Liver (tissue), 9 donors: Measurements from ENCODE around the gene FKRP. TPM values are rescaled to one million over a fixed set of nuclear protein-coding genes. Genes with fewer than 3 reads are reported as not detected.

Source experiments
- DNase-seq: peaks from one replicate; pipeline ENCODE4 v3.0.0-alpha.2; 2017; ENCODE audit warnings: low spot score
- H3K27ac ChIP-seq, 2 donors: one replicate each; pipeline ENCODE4 v1.7.0; 2013; ENCODE audit warnings: inconsistent platforms in 2 of 2, low read length in 2 of 2, control low read depth in 1 of 2, low read depth in 1 of 2, mild to moderate bottlenecking in 1 of 2
- H3K27me3 ChIP-seq, 4 donors: one replicate each; pipeline versions ENCODE4 v1.6.1 to v1.7.0; 2013; ENCODE audit warnings: low read length in 3 of 4, inconsistent platforms in 1 of 4, mild to moderate bottlenecking in 1 of 4, moderate library complexity in 1 of 4; ENCODE audit not compliant: control insufficient read depth in 4 of 4, insufficient read depth in 4 of 4
- H3K36me3 ChIP-seq, 4 donors: one replicate each; pipeline versions ENCODE4 v1.6.1 to v1.7.0; 2013; ENCODE audit warnings: low read length in 3 of 4, mild to moderate bottlenecking in 3 of 4, low read depth in 1 of 4, moderate library complexity in 1 of 4; ENCODE audit not compliant: control insufficient read depth in 4 of 4, insufficient read depth in 3 of 4
- H3K4me1 ChIP-seq, 4 donors: one replicate each; pipeline versions ENCODE4 v1.6.1 to v1.7.0; 2013; ENCODE audit warnings: low read length in 3 of 4, mild to moderate bottlenecking in 3 of 4, moderate library complexity in 1 of 4; ENCODE audit not compliant: control insufficient read depth in 4 of 4, insufficient read depth in 4 of 4
- H3K4me3 ChIP-seq, 3 donors: one replicate each; pipeline versions ENCODE4 v1.6.1 to v1.7.0; 2013; ENCODE audit warnings: low read length in 3 of 3, control low read depth in 1 of 3, low read depth in 1 of 3, mild to moderate bottlenecking in 1 of 3
- H3K9ac ChIP-seq, 2 donors: one replicate each; pipeline ENCODE4 v1.7.0; 2013; ENCODE audit warnings: low read length in 2 of 2, mild to moderate bottlenecking in 2 of 2, moderate library complexity in 2 of 2, control low read depth in 1 of 2, low read depth in 1 of 2
- H3K9me3 ChIP-seq, 4 donors: one replicate each; pipeline versions ENCODE4 v1.6.1 to v1.7.0; 2013; ENCODE audit warnings: low read length in 3 of 4; ENCODE audit not compliant: control insufficient read depth in 4 of 4
- EGR1 ChIP-seq, 2 donors: IDR thresholded peaks; 2 replicates each; pipeline ENCODE4 v1.6.1; 2016 to 2018; ENCODE audit warnings: antibody characterized with exemption in 2 of 2, low read depth in 2 of 2
- FOXA1 ChIP-seq: IDR thresholded peaks from 2 replicates; pipeline ENCODE4 v1.6.1; 2016; ENCODE audit warnings: antibody characterized with exemption
- FOXA2 ChIP-seq: IDR thresholded peaks from 2 replicates; pipeline ENCODE4 v1.6.1; 2016; ENCODE audit warnings: antibody characterized with exemption
- GABPA ChIP-seq, 2 donors: IDR thresholded peaks in 1 of 2; conservative IDR thresholded peaks in 1 of 2; 2 replicates each; pipeline ENCODE4 v1.6.1; 2016; ENCODE audit warnings: antibody characterized with exemption in 2 of 2, mild to moderate bottlenecking in 1 of 2, moderate library complexity in 1 of 2
- HNF4A ChIP-seq, 2 donors: conservative IDR thresholded peaks; 2 replicates each; pipeline ENCODE4 v1.6.1; 2016; ENCODE audit warnings: antibody characterized with exemption in 2 of 2, mild to moderate bottlenecking in 2 of 2
- HNF4G ChIP-seq: IDR thresholded peaks from 2 replicates; pipeline ENCODE4 v1.6.1; 2016; ENCODE audit warnings: antibody characterized with exemption
- JUND ChIP-seq, 2 donors: IDR thresholded peaks; 2 replicates each; pipeline ENCODE4 v1.6.1; 2016; ENCODE audit warnings: antibody characterized with exemption in 2 of 2
- NR2F2 ChIP-seq: IDR thresholded peaks from 2 replicates; pipeline ENCODE4 v1.6.1; 2016; ENCODE audit warnings: antibody characterized with exemption
- RAD21 ChIP-seq, 2 donors: IDR thresholded peaks; 2 replicates each; pipeline ENCODE4 v1.6.1; 2016; ENCODE audit warnings: antibody characterized with exemption in 2 of 2, mild to moderate bottlenecking in 2 of 2
- RXRA ChIP-seq, 2 donors: IDR thresholded peaks; 2 replicates each; pipeline ENCODE4 v1.6.1; 2017 to 2018; ENCODE audit warnings: antibody characterized with exemption in 2 of 2, mild to moderate bottlenecking in 1 of 2
- SP1 ChIP-seq: IDR thresholded peaks from 2 replicates; pipeline ENCODE4 v1.6.1; 2018; ENCODE audit warnings: antibody characterized with exemption, mild to moderate bottlenecking
- TAF1 ChIP-seq: conservative IDR thresholded peaks from 2 replicates; pipeline ENCODE4 v1.6.1; 2016; ENCODE audit warnings: antibody characterized with exemption, mild to moderate bottlenecking
- YY1 ChIP-seq: IDR thresholded peaks from 2 replicates; pipeline ENCODE4 v1.6.1; 2016; ENCODE audit warnings: antibody characterized with exemption, mild to moderate bottlenecking
- WGBS: extraction: QIAGEN DNeasy Blood & Tissue Kit; methylation state at CpG from one replicate; pipeline ENCODE4 v1.1.7; 2013; 5-methylcytosine and 5-hydroxymethylcytosine counted together
- polyA plus RNA-seq, 2 donors: library from polyadenylated mRNA; stranded (reverse) in 1 of 2; unstranded in 1 of 2; fragments of 200-250 nt in 1 of 2; fragments of >200 nt in 1 of 2; fragmentation: Nextera tagmentation in 1 of 2; extraction: Ambion mirVana in 1 of 2; gene quantifications; one replicate each; pipeline versions ENCODE4 v1.2.1 to v1.2.3, GENCODE V29; 2013 to 2015
- total RNA-seq, 2 donors: library from RNA; depleted of rRNA; stranded (reverse); fragments of >200 nt; gene quantifications; one replicate each; pipeline ENCODE4 v1.2.3, GENCODE V29; 2014
- TF ChIP-seq, protein P1 (sequence below): IDR thresholded peaks from 2 replicates; pipeline ENCODE4 v1.6.1; 2016; ENCODE audit warnings: antibody characterized with exemption
- TF ChIP-seq, protein P2 (sequence below): IDR thresholded peaks from 2 replicates; pipeline ENCODE4 v1.6.1; 2016; ENCODE audit warnings: antibody characterized with exemption, mild to moderate bottlenecking
- TF ChIP-seq, protein P3 (sequence below): IDR thresholded peaks from 2 replicates; pipeline ENCODE4 v1.6.1; 2016; ENCODE audit warnings: antibody characterized with exemption
- TF ChIP-seq, protein P4 (sequence below): IDR thresholded peaks from 2 replicates; pipeline ENCODE4 v1.6.1; 2016; ENCODE audit warnings: antibody characterized with exemption
- TF ChIP-seq, protein P5 (sequence below): fragments of 150-350 bp; IDR thresholded peaks from 2 replicates; pipeline ENCODE4 v1.5.1; 2017; ENCODE audit warnings: improper control_type of control experiment, low read depth, low read length; ENCODE audit not compliant: missing input control
- donor health status: healthy.
- donor health status: healthy.
- donor health status: healthy.
- donor health status: healthy.
- donor health status: healthy.

The FKRP gene
- total and polyA plus RNA-seq, 4 donors: 2.5 to 11.1 (median 8.1) TPM

DNA sequence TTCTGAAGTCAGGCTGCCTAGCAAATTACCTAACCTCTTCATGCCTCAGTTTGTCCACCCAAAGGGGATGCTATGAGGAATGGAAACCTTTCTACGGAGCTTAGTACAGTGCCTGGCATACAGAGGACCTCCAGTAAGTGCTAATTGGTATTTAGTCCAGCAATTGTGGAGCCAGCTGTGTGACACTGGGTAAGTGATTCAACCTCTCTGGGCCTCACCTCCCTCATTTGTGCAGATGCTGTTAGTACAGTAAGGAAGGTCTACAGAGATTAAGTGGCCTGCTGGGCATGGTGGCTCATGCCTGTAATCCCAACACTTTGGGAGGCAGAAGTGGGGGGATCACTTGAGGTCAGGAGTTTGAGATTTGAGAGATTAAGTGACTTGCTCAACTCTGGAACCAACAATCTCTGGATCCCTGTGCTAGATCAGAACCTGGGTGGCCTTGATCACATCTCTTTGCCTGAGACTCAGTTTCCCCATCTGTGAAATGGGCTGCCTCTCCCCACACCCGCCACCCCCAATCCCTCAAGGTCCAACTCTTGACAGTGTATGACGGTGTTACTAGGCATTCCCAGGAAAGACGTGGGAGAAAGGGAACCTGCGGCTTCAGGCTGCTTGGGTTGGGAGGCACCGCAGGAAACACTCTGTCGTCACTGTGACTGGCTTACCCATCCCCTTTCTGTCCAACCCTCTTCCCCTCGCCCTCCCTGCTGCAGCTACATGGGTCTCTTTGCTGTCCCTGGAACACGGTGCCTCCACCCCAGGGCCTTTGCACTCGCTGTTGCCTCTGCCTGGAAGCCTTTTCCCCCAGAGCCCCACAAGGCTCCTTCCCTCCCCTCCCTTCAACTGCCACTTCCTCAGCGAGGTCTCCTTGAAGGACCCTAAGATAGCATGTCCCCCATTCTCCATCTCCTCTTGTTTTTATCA is 47.2 kb upstream of the FKRP start:
- no peak for DNase-seq
- Histone ChIP-seq H3K27ac (no peak overlapping the region), H3K4me3 (no peak overlapping the region), H3K27me3 (no peaks in the 10 kb centered on the region), H3K9ac (no peak overlapping the region), H3K36me3 (peaks cover 9 to 76% (median 41%) of the 10 kb centered on the region in 4 donors), H3K9me3 (no peaks in the 10 kb centered on the region), H3K4me1 (no peaks in the 10 kb centered on the region)
- TF ChIP-seq FOXA1: no peak
- TF ChIP-seq TAF1: no peak
- no peak for TF ChIP-seq RXRA (IDR thresholded peaks at IDR 0.05)
- TF ChIP-seq RAD21 (IDR thresholded peaks at IDR 0.05): no peak
- no peak for TF ChIP-seq JUND (IDR thresholded peaks at IDR 0.05)
- TF ChIP-seq, protein P1, sequence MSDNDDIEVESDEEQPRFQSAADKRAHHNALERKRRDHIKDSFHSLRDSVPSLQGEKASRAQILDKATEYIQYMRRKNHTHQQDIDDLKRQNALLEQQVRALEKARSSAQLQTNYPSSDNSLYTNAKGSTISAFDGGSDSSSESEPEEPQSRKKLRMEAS: no peak
- TF ChIP-seq GABPA (IDR thresholded peaks at IDR 0.05 in 1 of 2, conservative IDR thresholded peaks at IDR 0.05 in 1 of 2): no peak
- TF ChIP-seq, protein P2, sequence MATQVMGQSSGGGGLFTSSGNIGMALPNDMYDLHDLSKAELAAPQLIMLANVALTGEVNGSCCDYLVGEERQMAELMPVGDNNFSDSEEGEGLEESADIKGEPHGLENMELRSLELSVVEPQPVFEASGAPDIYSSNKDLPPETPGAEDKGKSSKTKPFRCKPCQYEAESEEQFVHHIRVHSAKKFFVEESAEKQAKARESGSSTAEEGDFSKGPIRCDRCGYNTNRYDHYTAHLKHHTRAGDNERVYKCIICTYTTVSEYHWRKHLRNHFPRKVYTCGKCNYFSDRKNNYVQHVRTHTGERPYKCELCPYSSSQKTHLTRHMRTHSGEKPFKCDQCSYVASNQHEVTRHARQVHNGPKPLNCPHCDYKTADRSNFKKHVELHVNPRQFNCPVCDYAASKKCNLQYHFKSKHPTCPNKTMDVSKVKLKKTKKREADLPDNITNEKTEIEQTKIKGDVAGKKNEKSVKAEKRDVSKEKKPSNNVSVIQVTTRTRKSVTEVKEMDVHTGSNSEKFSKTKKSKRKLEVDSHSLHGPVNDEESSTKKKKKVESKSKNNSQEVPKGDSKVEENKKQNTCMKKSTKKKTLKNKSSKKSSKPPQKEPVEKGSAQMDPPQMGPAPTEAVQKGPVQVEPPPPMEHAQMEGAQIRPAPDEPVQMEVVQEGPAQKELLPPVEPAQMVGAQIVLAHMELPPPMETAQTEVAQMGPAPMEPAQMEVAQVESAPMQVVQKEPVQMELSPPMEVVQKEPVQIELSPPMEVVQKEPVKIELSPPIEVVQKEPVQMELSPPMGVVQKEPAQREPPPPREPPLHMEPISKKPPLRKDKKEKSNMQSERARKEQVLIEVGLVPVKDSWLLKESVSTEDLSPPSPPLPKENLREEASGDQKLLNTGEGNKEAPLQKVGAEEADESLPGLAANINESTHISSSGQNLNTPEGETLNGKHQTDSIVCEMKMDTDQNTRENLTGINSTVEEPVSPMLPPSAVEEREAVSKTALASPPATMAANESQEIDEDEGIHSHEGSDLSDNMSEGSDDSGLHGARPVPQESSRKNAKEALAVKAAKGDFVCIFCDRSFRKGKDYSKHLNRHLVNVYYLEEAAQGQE: no peak
- TF ChIP-seq HNF4G: no peak
- 97% methylated on average over 11 of the region's 11 CpGs for WGBS

DNA sequence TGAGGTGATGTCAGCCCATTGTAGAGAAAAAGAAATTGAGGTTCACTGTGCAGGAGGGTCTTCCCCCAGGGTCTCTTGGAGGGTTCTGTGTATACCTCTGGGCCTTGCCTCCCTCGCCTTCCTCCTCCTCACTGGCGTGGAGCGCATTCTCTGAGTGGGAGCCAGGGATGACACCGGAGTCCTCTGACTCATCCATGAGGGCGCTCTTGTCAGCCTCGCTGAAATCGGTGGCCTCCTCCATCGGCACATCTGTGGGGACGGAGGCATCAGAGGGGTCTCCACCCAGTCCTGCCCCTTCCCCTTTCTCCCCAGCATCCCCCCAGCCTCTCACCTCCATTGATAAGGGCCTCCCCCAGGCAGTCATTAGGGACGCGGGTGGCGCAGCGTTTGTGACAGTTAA is 45.2 kb upstream of the FKRP start:
- 95% methylated on average over 13 of the region's 13 CpGs for WGBS
- H3K36me3 ChIP-seq: peaks cover 12 to 69% (median 37%) of the 10 kb centered on the region in 4 donors

More for the DNA sequence above, 45.2 kb upstream of the FKRP start:
- no peak overlapping the region for H3K9ac ChIP-seq
- no peaks in the 10 kb centered on the region for H3K4me1 ChIP-seq
- H3K4me3 ChIP-seq: no peak overlapping the region
- H3K27ac ChIP-seq: no peak overlapping the region
- no peak for DNase-seq
- no peaks in the 10 kb centered on the region for H3K27me3 ChIP-seq
- TF ChIP-seq FOXA2 (no peak), RAD21 (IDR thresholded peaks at IDR 0.05) (no peak), NR2F2 (no peak), SP1 (no peak), GABPA (IDR thresholded peaks at IDR 0.05 in 1 of 2, conservative IDR thresholded peaks at IDR 0.05 in 1 of 2) (no peak), JUND (IDR thresholded peaks at IDR 0.05) (no peak), HNF4G (no peak), YY1 (no peak), HNF4A (conservative IDR thresholded peaks at IDR 0.05) (no peak), TAF1 (no peak), RXRA (IDR thresholded peaks at IDR 0.05) (no peak), EGR1 (IDR thresholded peaks at IDR 0.05; ENCODE audit: low read depth in 2 of 2) (no peak), FOXA1 (no peak)
- TF ChIP-seq, protein P3, sequence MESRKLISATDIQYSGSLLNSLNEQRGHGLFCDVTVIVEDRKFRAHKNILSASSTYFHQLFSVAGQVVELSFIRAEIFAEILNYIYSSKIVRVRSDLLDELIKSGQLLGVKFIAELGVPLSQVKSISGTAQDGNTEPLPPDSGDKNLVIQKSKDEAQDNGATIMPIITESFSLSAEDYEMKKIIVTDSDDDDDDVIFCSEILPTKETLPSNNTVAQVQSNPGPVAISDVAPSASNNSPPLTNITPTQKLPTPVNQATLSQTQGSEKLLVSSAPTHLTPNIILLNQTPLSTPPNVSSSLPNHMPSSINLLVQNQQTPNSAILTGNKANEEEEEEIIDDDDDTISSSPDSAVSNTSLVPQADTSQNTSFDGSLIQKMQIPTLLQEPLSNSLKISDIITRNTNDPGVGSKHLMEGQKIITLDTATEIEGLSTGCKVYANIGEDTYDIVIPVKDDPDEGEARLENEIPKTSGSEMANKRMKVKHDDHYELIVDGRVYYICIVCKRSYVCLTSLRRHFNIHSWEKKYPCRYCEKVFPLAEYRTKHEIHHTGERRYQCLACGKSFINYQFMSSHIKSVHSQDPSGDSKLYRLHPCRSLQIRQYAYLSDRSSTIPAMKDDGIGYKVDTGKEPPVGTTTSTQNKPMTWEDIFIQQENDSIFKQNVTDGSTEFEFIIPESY: no peak
- TF ChIP-seq, protein P4, sequence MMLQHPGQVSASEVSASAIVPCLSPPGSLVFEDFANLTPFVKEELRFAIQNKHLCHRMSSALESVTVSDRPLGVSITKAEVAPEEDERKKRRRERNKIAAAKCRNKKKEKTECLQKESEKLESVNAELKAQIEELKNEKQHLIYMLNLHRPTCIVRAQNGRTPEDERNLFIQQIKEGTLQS: no peak
- TF ChIP-seq, protein P5, sequence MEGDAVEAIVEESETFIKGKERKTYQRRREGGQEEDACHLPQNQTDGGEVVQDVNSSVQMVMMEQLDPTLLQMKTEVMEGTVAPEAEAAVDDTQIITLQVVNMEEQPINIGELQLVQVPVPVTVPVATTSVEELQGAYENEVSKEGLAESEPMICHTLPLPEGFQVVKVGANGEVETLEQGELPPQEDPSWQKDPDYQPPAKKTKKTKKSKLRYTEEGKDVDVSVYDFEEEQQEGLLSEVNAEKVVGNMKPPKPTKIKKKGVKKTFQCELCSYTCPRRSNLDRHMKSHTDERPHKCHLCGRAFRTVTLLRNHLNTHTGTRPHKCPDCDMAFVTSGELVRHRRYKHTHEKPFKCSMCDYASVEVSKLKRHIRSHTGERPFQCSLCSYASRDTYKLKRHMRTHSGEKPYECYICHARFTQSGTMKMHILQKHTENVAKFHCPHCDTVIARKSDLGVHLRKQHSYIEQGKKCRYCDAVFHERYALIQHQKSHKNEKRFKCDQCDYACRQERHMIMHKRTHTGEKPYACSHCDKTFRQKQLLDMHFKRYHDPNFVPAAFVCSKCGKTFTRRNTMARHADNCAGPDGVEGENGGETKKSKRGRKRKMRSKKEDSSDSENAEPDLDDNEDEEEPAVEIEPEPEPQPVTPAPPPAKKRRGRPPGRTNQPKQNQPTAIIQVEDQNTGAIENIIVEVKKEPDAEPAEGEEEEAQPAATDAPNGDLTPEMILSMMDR: no peak
- TF ChIP-seq, protein P1: no peak
- no peaks in the 10 kb centered on the region for H3K9me3 ChIP-seq
